Superior temporal gyrus (tissue), 1 donor: Measurements from ENCODE around the gene HOXC13.

Experiments
- DNase-seq: peaks from one replicate; pipeline ENCODE4 v3.0.0-alpha.2; 2016; ENCODE audit errors: extremely low spot score

Gene HOXC13

GRCh38 chr12:53955036-53955775 lies 16.6 kb downstream of the HOXC13 start:
- no peak for DNase-seq

GRCh38 chr12:53955776-53956250 lies 17.2 kb downstream of the HOXC13 start:
- no peak for DNase-seq

- DNase-seq, result no peak
These were observed 17.7 kb downstream of the HOXC13 start for GRCh38 chr12:53956251-53956887.

GRCh38 chr12:53956914-53957536 lies 18.4 kb downstream of the HOXC13 start:
- DNase-seq, result no peak

DNA sequence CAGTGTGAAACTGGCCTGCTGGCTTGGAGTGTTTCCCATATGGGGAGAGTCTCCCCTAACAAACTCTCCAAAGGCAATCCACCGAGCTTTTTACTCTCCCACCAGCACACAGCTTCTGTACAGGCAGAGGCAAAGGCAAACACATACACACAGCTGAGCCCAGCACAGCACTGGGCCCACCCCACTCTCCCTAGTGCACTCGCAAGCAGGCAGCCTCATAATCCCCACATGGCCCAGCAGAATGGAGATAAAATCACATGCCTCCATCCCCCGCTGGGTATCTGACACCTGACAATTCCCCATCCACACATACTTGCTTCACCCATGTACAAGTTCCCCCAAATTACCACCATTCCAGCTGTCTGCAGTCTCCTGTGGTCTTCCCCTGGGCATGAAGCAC lies 19.5 kb downstream of the HOXC13 start:
- DNase-seq, result no peak

DNA sequence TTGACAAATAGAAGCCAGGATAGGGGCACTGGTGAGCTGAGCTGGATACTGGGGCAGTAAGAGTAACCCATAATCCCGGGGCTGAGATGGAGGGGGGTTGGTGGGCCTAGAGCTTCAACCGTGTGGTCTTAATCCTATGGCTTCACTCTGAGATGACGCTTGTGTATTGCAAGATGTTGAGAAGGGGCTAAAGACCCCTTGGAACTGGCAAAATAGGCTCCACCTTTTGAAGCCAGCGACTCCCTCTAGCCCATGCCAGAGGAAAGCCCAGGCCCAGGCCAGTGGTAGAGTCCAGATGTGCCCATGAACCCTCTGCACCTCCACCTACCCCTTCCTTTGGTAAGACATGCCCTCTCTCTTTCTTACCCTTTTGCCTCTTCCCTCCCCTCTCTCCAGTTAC lies 20.7 kb downstream of the HOXC13 start:
- no peak for DNase-seq

DNA sequence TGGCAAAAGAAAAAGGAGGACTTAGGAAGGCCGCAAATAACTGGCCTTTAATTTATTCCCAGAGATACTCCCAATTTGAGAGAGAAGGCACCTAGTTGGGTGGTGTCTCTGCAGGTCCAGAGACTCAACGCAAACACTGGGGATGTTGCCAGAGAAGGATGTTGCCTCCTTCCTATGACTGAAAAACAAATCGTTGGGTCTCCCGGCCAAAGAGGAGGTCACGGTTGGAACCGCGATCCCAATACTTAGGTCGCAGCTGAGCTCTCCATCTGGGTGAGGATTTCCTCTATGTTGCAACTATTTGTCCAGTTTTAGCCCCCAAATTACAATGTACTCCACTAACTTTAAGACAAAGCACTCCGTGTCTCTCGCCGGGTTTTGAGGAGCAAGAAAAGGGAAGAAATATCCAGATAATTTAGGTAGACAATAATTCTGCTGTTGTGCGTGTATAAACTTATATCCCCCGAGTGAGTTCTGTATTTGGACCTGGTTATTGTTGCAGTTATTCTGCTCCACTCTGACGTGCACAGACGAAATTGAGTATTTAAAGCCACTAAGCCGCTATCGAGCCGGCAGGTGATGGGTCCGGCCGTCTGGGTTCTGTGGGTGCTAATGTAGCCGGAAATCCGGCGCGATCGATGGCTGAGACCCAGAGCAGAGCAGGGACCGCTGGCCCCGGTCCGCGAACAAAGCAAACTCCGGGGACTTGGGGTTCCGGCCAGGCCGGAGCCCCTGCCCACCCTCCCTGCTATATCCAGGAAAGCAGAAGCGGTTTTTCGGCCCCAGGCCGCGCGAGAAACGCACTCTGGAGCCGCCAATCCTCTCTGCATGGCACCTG lies 21.8 kb downstream of the HOXC13 start:
- no peak for DNase-seq

- DNase-seq, result no peak
These were observed 22.6 kb downstream of the HOXC13 start for GRCh38 chr12:53961025-53961761.

DNA sequence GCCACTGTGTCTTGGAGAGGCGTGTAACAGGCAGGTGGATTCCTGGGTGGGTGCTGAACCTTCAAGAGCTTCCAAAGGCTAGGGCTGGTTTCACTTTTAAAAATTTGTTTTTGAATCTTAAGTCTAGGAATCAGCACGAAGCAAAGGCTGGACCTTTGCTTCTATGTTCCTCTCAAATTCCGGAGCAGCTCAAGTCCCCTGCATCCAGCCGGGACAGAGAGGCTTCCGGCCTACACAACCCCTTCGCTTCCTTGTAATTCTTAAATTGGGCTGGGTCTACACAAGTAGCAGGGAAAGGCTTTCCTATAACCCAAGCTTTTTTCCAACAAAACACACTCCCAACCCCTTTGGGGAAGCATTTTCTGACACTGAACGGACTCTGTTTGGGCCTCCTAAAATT lies 24.4 kb downstream of the HOXC13 start:
- DNase-seq, result no peak

DNA sequence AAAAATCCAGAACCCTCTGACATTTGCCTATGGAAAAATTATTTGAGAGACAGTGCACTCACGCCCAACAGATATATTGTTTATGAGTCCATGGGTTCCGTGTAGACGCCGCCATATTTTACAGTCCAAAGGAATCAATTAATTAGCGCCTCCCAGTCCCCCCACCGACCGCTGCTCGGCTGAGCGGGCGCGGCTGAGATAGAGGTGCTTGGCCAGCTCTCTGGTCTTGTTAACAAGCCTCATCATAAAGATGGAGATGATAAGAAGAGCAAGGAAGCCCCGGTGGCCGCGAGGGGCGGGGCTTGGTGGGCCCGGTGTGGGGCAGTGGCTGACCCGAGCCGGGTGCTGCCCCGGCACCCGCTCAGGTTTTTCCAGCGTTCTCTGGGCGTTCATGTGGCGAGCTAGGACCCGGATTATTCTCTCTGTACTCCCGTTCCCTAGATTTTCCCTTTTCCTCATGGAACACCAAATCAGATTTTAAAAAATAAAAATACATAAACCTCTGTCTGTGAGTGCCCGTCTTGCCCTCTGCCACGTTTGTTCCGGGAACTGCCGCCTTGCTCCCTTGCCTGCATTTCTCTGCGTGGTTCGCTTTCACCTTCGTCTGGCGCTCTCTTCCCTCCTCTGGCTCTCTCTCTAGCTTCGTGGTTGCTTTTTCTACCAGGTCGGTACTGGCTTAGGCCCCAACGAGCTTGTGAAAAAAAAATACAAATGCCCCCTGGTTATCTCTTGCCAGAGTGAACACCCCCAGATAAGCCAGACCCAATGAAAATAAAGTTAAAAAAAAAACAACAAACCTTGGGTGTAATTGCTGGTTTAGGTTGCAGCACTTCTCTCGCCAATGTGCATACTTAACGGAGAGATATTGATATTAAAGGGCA lies 25.0 kb downstream of the HOXC13 start:
- DNase-seq, result no peak

GRCh38 chr12:53964315-53964713 lies 25.7 kb downstream of the HOXC13 start:
- DNase-seq, result no peak

- no peak for DNase-seq
These were observed 26.9 kb downstream of the HOXC13 start for GRCh38 chr12:53965281-53966084.

- DNase-seq, result no peak
These were observed 27.4 kb downstream of the HOXC13 start for GRCh38 chr12:53966085-53966384.

DNA sequence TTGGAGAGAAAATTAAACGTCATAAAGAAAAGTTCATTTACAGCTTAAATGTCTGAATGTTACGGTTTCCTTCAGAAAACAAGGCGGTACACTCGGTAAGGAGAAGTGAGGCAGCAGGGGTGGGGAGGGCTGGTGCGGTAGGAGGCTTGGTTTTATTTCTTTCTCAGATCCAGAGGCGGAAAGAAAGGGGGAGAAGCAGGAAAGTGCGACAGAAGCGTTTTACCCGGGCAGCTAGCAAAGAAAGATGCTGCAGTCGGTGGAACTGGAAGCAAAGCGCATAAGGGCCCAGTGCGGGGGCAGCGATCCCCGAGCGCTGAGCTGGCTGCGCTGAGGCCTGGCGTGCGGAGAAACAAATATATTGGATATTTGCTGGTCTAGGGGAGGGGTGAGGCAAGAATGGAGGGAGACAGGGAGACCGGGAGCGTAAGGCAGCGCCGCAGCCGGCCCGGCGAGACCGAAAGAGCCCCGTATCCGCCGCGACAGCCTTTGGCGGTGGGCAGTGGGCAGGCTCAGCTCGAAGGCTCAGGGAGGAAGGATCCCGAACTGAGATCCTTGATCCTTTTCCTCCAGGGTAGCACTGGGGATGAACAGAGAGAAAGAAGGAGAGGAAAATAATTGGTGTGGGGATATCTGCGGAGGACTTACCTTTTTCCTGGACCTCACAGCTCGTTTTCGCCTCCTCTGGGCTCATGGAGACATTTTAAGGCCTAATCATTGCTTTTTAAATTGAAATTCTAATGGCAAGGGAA lies 27.9 kb downstream of the HOXC13 start:
- no peak for DNase-seq

- DNase-seq, result no peak
These were observed 28.8 kb downstream of the HOXC13 start for GRCh38 chr12:53967421-53967925.

DNA sequence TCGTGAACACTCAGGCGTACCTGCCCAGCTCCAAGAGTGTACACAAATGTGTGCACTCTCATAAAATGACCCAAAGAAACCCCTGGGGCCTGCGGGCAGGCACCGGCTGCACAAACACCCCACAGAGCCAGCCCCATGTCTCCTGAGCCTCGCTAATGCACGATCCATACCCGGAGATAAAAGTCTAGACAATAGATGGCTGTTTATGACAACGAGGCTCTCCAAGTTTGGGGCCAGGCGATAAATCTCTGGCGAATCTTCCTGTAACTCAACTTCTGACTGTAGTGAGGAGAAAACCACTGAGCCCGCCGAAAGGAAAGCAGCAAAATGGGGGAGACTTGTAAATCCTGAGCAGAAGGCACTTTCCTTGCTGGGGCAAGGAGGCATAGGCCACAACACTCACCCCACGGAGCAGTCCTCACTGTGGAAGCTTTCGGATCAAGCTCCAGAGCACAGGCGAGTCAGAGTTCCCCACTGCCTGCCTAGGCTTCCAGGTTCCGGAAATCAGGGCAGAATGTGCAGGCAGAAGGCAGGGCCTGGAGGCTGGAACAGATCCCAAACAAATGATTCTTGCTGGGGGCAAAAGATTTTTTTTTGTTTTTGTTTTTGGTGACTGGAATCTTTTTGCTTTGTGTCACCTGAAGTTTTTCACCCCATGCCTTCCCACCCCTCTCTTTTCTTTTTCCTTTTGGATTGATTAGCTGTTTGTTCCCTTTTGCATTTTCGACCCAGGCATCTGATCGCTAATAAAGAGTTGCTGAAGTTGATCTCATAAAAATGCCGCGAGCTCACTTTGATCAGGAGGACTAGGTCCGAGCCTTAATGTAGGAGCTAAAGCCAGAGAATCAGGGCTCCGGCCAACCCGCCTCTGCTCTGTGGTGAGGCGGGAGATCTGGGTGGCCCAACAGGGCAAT lies 29.8 kb downstream of the HOXC13 start:
- no peak for DNase-seq

- DNase-seq, result no peak
These were observed 31.1 kb downstream of the HOXC13 start for GRCh38 chr12:53969588-53970259.
